OCI-LY3 (cell line): Measurements from ENCODE around the gene ESRRG.

Experiments
- CTCF ChIP-seq: fragments of 200-600, 300-600 bp; sonication (generic); IDR thresholded peaks from 2 replicates; pipeline ENCODE4 v1.5.1; 2014; ENCODE audit warnings: antibody characterized with exemption, low read length, low read depth
- EZH2phosphoT487 ChIP-seq: fragments of 200-600 bp; shearing (Covaris generic); IDR thresholded peaks from 2 replicates; pipeline ENCODE4 v1.6.1; 2018; ENCODE audit warnings: antibody characterized with exemption, mixed run types, low read depth

- TF ChIP-seq CTCF = no peak
- TF ChIP-seq EZH2phosphoT487 = no peak
Observed at GRCh38 chr1:216535751-216536150, 187.5 kb downstream of the ESRRG start.
